GM18867 (cell line): ENCODE data around the gene ANKRD9.

ENCODE experiments used
- ATAC-seq: cut with Tn5 transposase; IDR thresholded peaks from one replicate; pipeline ENCODE4 v1.9.1; 2021; ENCODE audit warnings: mild to moderate bottlenecking, moderate library complexity; ENCODE audit not compliant: unreplicated experiment

The ANKRD9 gene

GRCh38 chr14:102513899-102514772 lies 4.6 kb upstream of the ANKRD9 start:
- no peak for ATAC-seq

DNA sequence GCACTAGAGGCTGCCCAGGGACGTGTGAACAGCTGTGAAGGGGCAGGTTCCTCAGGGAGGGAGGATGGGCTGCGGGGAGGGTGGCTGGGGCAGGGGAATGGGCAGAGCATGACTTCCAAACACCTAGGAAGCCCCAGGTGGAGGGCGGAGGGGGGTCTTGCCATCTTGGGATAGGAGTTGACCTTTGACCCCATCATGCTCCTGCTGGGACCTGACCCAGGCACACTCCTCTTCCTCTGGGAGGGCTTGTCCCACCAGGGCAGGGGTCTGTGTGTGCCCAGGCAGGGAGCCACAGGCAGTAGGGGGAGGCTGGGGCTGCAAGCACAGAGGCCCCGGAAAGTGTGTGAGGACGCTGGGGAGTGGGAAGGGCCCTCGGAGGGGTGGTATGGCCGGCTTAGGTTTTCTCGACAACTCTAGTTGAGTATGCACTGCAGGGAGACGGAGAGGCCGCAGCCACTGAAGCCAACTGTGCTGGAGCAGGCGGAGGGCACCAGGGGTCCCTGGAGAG lies 3.3 kb upstream of the ANKRD9 start:
- ATAC-seq = no peak

DNA sequence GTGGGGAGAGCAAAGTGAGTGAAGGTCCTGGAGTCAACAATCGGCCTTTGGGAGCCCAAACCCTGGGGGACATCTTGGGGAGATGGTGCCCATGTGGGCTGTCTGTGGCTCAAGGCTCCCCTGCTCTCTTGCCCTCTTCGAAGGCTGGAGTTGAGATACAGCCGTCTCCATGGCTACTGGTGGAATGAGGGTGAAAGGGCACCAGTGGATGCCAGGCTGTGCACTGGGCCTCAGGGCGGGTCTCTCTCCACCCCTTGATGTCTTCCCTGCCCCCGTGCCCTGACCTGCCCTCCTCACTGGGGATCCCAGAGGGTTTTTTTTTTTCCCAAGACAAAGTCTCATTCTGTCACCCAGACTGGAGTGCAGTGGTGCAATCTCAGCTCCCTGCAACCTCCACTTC lies 2.0 kb upstream of the ANKRD9 start:
- ATAC-seq = no peak

- no peak for ATAC-seq
Measured at GRCh38 chr14:102510616-102511520, 1.3 kb upstream of the ANKRD9 start.

GRCh38 chr14:102508774-102509745 lies 516 bp downstream of the ANKRD9 start:
- no peak for ATAC-seq

DNA sequence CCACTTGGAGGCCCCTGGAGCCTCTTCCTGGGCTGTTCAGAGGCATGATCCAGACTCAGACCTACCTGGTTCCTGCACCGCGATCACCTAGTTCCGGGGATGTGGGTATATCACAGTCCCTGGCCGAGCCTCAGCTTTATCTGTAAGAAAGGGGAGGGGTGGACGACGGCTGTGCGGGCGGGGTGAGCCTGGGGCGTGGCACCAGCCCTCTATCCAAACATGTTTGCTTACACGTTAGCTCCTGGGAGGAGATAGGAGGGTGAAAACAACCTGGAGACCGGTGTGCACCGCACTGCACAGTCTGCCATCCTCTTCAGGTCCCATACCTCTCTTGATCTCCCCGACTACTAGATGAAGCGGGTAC lies 1.2 kb downstream of the ANKRD9 start:
- no peak for ATAC-seq

GRCh38 chr14:102507857-102508312 lies 1.7 kb downstream of the ANKRD9 start:
- no peak for ATAC-seq

- ATAC-seq = no peak
Measured at GRCh38 chr14:102507081-102507856, 2.3 kb downstream of the ANKRD9 start.

DNA sequence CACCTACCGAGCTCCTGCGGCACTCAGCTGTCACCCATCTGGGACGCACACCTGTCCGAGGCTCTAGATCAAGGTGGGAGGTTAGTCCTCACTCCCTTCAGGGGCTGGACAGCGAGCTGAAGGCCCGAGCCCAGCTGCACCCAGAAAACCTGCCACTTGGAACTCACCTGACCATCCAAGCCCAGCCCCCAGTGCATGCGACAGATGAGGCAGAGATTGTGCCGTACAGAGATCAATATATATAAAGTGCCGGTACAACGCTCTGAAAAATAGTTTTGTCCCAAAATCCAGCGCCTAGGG lies 3.0 kb downstream of the ANKRD9 start:
- no peak for ATAC-seq

DNA sequence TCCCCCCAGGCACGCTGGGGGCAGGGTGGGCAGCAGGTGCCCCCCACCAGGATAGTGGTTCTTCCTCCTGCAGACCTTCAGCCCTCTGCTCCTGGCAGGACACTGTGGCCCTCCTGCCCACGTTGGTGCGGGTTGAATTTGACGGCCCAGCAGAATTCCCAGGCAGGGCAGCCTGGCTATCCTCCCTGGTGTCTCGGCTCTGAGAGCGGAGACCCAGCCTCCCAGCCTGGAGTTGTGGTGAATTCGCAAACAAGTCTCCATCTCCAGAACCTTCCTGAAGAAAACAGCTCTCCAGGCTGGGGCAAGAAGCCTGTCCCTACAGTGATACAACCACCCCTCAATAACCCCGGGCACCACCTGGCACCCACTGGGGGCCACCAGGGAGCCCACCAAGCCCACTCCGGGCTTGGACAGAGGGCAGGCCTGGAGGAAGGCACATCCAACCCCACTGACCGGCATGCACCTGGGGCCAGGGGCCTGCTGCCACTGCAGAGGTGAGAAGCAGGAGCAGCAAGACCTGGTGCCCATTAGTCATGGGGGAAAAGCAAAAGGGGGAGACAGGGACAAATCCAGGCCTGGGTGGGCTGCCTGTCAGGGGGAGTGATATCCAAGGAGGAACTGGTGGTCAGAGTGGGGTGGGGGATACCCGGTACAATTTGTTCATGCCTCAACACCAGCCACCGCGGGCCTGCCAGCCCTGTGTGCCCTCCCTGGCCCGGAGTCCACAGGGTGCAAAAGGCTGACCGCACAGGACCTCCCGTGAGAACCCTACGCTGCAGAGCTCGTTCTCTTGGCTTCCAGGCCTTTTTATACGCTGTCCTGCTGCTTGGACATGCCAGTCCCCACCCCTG lies 3.6 kb downstream of the ANKRD9 start:
- no peak for ATAC-seq

- no peak for ATAC-seq
Measured at GRCh38 chr14:102505000-102505619, 4.5 kb downstream of the ANKRD9 start.

- ATAC-seq = no peak
Measured at GRCh38 chr14:102504328-102504999, 5.1 kb downstream of the ANKRD9 start.

DNA sequence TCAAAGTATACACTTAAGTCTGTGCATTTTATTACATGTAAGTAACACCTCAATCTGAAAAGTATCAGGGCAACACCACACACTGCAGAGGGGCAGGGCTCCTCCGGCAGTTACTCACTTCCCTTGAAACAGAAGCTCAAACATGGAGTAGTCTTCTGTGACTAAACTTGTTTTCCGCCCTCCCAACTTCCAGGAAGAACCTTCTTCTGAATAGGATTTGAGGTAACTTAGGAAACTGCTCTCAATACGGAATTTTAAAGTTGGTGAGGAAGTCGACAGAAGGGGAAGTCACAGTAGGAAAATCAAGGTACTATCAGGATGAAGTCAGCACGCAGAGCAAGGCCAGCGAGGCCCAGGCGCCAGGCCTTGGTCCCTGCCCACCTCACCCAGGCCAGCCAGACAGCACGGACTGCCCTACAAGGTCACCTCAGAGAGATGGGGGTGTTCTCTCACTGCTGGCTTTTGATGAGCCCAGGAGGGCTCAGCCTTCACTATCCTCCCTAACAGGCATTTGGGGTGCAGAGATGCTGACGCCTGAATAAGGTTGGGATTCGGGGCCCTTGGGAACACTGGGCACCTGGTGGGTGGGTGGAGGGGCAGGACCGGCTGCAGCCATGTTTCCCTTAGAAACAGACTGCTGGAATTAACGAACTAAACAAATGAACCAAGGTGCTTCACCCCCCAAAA lies 5.8 kb downstream of the ANKRD9 start:
- no peak for ATAC-seq

- no peak for ATAC-seq
Measured at GRCh38 chr14:102502571-102502970, 7.0 kb downstream of the ANKRD9 start.

DNA sequence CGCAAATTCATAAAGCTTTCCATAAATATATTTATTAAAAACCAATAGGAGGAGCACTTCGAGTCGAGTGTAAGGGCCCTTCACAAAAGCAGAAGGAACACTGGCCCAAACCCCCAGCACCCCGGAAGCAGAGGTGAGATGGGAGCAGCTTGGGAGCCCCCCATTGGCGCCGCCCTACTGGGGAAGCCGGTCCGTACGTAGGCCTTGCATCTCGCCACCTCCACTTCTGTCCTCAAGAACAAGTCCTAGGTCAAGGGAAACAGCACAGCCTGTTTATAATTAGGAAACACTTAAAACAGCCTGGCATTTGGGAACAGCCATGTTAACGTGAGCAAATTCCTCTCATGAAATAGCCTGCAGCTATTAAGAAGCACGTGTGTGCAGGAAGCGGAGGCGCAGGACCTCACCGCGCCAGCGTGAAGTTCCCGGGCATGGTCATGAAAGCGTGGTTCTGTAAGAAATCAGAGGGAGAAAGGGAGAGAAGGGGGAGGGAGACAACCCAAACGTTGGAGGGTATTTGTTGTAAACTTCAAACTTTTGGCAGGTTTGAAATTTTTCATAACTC lies 7.7 kb downstream of the ANKRD9 start:
- ATAC-seq = no peak

GRCh38 chr14:102500713-102501112 lies 8.9 kb downstream of the ANKRD9 start:
- no peak for ATAC-seq

- no peak for ATAC-seq
Measured at GRCh38 chr14:102500158-102500662, 9.4 kb downstream of the ANKRD9 start.
